Measurements from ENCODE around the gene CRTC1.

The CRTC1 gene

DNA sequence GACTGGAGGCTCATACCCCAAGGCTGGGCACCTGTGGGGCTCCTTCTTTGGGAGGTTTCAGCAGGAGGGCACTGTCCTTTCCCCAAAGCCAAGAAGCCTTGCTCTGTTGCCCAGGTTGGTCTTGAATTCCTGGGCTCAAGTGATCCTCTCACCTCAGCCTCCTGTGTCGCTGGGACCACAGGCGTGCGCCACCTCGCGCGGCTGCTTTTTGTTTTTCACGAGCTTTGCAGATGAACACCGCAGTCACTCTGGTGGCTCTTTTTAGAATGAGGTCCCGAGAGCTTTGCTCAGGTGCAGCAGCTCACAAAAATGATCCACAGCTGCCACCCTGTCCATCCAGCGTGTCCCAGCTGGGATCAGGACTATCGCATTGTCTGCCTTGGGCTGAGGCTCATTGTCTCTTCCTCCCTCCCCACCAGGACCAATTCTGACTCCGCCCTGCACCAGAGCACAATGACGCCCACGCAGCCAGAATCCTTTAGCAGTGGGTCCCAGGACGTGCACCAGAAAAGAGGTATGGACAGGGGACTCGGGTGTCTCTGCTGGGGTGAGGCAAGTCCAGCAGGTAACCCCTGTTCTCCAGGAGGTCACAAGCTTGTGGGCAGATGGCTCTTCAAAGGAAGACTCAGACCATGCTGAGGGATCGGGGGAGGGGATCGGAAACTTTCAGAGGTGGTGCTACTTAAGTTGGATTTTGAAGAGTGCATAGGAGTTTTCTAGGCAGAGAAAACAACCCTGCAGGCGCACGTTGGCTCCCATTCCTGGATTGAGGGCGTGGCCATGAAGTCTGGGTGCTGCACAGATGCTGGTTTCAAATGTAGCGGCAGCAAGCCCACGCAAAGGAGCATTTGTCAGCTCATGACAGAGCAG is 66.1 kb downstream of the CRTC1 start:
- DNase-seq (ENCODE audit: low spot score) = no peak

DNA sequence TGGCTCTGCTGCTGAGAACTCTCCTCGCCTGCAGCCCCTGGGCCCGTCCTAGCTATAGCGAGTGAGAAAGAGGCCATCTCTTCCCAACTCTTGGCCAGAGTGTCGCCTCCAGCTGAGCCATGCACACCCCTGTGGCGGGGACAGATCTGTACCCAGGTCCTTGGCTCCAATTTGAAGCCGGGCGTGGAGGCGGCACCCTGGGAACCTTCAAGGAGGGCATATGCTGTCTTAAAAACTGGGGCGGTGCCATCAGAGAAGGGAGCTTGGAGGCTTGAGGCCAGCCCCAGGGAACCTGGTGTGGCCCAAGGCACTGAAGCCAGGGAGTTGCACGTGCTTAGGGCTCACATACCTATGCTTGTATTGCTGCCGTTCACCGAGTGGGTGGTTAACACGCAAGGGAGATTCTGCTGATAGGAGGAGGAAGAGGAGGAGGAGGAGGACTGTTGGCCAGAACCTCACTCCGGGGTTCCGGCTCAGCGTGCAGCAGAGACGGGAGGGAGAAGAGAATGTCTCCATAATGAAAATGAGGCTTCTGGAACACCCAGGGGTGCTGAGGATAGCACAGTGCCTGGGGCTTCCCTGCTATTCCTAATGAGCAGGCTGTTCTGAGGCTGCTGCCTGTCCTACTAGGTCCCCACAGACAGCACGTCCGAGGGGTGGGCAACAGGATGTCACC is 67.0 kb downstream of the CRTC1 start:
- no peak for DNase-seq (ENCODE audit: low spot score)

DNA sequence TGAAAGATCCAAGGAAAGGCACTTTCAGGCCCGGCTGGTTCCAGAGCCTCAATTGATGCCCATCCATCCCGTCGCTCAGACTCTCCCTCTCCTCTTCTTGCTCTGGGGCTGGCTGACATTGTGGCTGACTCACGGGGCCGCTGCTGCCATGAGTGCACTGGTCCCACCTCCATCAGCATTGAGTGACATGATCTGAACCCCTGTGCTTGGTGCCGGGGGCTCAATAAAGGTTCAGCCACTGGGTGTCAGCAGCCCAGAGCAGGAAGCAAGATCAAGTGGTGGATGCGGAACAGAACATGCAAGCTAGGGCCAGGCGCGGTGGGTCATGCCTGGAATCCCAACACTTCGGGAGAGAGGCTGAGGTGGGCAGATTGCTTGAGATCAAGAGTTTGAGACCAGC is 68.1 kb downstream of the CRTC1 start:
- no peak for DNase-seq (ENCODE audit: low spot score)

DNA sequence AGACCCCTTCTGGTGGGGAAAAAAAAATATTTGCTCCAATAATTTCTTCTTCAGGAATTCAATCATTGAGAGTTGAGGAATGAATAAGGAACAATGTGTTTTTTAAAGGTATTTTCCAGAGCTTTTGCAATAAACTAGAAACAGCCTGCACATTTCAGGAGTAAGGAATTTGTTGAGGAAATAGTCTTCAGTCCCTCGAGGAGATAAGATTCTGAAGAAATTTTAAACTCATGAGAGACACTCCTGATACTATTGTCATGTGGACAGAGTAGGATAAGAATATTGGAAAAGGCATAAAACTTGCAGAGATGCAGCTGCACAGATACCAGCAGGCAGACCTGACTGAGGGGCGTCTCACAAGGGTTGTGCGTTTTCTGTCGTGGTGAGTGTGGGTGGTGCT is 71.0 kb downstream of the CRTC1 start:
- DNase-seq (ENCODE audit: low spot score) = no peak

DNA sequence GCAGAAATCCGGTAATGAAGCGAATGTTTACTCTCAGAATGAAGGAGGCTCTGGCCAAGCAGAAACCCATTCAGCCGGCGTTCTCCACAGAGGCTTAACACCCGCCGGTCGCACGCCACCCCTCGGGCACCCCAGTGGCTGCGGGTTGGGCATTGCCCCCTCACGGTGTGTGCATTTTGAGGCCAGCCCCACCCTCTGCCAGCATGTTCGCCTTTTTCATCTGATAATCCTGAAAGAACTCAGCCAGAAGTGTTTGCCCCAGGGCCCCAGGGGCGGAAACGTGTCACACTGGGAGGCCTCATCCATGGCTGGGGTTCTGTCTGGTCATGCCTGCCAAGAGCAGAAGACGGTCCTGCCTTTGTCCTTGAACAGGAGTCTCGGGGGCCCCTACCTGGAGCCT is 73.4 kb downstream of the CRTC1 start:
- no peak for DNase-seq (ENCODE audit: low spot score)

DNA sequence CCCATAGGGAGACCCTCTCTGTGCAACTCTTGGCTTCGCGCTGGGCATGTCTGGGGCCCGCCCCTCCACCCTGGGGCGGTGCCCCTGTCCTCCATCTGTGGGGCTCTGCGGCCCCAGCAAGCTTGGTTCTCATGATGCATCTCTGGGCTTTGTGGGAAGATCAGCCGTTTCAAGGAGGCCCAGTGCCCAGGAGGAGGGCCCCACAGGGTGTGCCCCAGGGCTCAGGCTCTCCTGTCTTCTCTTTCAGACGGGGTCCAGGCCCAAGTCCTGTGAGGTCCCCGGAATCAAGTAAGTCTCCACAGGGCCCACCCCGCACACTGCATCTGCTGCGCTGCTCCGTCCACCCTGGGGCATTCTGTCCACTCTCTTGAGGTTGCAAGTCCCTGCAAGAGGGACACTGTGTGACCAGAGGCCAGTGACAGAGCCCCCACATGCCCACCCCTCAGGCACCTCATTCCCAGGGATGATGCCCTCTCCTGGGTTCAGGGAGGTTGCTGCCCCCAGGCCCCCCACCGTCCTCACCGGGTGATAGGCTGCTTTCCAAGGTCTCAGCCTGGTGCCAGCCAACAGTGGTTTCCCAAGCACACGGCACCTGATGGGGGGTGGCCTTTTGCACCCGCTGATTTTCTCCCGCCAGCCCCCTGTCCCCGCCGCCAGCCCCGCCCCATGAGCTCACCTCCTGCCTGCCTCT is 76.0 kb downstream of the CRTC1 start:
- DNase-seq (ENCODE audit: low spot score) = no peak

DNA sequence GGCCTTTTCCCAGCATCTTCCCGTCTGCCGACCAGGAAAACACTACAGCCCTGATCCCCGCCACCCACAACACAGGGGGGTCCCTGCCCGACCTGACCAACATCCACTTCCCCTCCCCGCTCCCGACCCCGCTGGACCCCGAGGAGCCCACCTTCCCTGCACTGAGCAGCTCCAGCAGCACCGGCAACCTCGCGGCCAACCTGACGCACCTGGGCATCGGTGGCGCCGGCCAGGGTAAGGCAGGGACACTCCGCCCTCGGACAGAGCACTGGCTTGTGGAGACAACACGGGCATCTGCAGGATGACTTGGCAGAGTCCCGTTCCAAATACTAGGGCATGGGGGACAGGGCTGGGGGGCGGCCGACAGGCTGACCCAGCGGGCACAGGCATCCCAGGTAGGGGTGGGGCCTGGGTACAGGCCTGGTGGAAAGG is 76.5 kb downstream of the CRTC1 start:
- DNase-seq (ENCODE audit: low spot score) = no peak

DNA sequence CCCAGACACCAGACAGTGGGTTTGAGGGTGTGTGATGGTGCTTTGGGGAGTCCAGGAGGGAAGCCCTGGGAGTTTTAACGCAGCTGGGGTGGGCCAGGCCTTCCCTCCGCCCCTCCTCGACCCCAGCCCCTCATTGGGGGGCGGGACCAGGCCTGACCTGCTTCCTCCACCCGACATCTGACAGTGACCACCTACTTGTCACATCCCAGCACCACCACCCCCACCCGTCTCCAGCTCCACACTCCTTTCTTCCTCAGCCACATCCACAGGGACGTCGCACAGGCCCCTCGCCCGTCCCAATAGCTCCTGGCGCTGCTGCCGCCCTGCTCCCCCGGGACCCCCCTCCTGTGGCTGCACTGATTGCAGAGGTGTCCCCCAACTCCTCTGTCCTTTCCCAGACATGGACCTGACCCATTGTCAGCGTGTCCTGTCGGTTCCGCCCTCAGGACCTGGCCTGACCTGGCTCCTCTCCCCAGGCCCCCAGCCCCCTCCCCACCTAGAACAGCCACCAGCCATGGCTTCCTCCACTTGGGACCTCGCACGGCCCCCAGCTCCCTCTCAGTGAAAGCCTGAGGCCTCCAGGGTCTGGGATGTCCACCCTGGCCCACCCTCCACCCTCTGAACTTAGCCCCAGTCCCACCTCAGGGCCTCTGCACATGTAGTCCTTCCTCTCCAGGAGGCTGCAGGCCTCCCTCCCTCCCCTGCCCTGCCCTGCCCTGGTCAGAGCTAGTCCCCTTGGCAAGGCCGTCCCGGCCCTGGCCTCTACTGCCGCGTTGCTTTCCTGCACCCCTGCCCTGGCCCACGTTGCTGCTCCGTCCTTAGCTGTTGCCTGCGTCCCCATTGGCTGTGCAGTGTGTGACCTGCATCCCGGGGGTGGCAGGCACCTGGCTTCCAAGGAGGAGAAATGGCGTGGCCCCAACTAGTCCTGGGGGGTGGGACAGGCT is 77.2 kb downstream of the CRTC1 start:
- DNase-seq (ENCODE audit: low spot score) = no peak

DNA sequence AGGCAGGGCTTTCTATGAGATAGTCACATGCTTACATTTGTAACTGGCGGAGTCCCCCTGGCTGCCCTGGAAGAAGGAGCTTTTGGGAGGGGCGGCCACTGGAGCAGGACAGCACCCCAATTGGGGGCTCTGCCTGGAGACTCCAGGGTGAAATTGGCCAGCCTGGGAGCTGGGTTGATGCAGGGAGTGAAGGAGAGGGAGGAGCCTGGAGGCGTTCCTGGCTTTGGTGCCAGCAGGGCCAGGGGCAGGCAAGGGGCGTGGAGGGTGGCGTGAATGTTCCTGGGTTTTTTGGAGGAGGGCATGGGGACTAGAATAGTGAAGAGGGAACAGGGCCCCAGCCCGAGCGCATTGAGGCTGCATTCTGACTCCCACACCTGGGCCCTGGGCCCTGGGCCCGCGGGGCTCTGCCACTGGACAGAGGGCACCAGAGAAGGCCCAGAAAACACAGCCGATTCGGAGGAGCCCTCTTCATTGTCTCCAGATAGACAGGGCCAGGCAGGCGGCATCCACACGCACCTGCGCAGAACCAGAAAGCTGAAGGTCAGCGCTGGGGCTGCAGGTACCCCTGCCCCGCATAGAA is 78.1 kb downstream of the CRTC1 start:
- DNase-seq (ENCODE audit: low spot score) = no peak

DNA sequence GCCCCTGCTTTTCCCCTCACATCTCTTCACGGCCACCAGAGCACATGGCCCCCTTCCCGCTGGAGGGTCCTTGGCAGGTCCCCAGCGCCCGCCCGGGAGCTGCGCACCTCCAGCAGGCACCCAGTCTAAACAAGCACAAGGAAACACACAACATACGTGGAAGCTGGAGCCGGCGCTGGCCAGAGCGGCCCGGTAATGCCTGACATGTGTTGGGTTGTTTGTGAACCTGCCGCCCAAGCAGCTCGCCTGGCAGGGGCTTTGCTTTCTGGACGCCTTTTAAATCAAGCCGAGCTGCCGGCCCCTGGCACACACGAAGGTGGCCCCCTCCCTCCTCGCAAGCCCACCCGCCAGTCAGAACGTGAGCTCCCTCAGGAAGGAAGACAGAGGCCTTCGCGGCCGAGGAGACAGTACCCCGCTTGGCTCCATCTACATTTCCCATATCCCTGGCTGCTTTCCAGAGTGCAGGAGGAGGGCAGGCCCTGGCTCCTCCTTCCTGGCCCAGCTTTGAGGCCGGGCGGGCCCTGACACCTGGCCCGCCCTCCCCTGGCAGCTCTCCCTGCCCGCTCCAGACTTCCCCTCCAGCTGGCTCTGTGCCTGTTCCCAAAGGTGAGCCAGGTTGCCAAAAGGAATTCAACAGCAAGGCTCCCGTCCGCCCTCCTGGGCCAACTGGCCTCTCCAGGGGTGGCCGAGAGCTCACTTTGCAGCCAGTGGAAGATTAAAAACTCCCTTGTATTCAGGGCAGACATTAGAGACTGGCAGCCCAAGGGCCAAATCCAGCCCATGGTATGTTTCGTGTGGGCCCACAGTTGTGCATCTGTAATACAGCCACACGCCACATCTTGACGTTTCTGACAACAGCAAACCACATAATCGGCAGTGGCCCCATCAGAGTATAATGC is 78.9 kb downstream of the CRTC1 start:
- DNase-seq (ENCODE audit: low spot score) = peak; percentile 76

DNA sequence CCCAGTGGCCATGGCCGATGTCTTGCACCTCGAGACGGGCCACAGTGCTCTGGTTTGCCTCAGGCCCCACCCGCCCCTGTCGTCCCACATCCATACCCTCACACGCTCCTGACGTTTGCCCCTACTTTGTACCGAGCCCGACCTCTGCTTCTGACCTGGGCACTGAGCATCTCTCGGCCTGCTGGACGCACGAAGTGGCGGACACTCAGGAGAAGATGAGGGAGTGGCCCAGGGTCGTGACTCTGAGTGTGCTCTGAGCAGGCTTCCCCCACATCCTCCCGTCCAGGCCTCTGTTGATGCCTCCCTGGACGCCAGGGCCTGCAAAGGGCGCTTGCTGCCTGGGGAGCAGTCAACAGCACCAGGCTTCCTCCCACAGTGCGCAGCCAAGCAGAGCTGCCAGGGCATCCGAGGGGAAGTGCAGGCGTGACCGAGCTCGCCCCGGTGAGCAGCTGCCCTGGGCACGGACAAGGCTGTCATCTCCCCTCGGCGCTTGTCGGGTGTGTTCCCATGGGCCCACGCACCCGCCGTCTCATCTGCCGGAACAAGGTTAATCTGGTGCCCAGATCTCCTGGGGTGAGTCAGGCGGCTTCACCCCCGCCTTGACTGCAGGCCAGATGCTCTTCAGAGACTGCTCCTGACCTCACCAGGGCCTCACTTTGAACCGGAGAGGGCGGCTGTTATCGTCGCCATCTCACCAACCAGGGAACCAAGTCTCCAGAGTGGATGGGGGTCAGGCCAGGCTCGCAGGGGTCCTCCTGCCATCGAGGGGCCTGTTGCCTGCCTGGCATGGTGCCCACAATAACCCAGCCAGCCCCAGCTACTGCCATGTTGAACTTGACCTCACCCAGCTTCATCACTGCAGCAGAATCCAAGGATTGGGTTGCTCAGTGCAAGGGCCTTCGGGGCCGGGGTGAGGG is 80.5 kb downstream of the CRTC1 start:
- peak; percentile 75 for DNase-seq (ENCODE audit: low spot score)

DNA sequence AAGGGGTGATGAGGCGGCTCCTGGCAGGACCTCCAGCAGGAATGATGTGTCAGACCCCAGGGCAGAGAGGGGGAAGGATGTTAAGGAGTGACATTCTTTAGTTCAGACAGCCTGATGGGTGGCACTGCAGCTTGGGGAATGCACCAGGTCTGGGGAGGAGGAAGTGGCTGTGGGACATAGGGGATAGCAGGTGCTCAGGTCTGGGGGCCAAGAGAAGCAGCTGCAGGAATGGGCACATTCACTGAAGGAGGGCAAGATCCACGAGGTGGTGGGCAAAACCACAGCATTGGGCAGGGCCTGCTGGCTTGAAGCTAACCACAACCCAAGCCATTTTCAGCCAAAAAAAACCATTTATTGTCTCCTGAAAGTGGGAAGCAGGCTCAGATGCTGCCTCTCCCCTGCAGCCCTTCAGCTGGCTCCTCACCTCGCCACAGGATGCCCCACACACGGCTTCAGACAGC is 81.1 kb downstream of the CRTC1 start:
- no peak for DNase-seq (ENCODE audit: low spot score)

DNA sequence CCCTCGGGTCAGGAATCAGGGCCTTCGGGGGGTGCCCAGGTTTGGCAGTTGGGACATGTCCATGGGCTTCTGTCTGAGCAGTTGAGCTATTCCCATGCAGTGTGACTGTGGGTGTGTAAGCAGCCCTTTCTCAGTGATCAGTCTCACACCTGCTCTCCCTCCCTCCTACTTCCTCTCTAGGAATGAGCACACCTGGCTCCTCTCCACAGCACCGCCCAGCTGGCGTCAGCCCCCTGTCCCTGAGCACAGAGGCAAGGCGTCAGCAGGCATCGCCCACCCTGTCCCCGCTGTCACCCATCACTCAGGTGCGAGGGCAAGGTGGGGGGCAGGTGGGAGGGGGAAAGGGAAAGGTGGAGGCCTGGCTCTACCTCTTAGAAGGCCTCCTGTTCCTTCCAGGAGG is 81.7 kb downstream of the CRTC1 start:
- DNase-seq (ENCODE audit: low spot score) = no peak

DNA sequence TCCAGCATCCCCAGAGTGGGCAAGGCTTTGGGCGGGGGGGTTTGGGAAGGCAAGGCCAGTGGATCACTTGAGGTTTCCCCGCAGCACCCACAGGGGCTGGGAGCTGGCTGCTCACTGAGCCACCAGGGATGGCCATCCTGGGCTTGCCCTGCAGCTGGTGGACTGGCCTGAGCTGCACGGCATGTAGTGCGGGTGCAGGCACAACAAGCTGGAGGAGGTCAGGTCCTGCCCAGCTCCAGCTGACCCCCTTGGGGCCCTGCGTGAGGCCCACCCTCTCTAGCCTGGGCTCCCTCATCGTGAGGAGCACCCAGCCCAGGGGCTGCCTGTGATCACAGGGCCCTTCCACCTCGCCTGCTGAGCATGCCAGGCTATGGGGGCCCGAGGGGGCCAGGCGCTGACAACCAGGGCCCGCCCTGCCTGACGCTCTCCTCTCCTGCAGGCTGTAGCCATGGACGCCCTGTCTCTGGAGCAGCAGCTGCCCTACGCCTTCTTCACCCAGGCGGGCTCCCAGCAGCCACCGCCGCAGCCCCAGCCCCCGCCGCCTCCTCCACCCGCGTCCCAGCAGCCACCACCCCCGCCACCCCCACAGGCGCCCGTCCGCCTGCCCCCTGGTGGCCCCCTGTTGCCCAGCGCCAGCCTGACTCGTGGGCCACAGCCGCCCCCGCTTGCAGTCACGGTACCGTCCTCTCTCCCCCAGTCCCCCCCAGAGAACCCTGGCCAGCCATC is 84.7 kb downstream of the CRTC1 start:
- no peak for DNase-seq (ENCODE audit: low spot score)

DNA sequence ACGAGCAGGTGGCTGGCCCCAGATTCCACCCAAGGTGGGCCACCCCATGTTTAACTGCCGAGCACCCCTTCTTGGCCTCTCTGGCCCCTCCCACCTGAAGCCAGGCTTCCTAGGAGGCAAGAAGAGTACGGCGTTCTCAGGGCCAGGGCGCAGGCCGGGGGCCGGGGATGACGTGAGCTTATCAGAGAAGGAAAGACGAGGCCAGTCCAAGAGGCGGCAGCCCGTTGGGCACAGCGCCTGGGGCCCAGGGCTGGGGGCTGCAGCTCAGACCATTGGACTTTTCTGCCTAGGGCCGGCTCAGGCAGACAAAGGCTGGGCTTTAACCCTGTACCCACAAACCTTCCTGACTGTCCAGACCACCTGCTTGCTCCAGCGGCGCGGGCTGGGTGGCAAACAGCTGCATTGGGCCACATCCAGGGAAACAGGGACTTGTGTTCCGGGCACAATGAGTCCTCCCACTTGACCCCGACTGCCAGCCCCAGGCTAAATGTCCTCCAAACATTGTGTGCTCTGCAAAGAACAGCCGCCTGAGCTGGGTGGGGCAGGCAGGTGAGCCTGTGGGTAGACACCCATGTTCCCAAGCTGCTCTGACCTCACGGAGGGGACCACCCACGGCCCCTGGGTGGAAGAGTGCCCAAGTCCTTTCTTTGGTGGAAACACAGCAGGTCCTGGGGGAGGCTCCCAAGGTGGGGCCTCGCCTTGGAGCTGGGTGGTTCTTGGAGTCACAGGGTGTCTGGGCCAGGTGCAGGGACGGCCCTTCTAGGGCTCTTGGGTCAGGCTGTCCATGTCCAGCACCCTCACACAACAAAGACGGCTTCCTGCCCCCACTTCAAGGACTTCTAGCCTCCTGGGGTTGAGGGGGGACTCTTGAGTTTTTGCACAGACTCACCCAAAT is 85.8 kb downstream of the CRTC1 start:
- no peak for DNase-seq (ENCODE audit: low spot score)

DNA sequence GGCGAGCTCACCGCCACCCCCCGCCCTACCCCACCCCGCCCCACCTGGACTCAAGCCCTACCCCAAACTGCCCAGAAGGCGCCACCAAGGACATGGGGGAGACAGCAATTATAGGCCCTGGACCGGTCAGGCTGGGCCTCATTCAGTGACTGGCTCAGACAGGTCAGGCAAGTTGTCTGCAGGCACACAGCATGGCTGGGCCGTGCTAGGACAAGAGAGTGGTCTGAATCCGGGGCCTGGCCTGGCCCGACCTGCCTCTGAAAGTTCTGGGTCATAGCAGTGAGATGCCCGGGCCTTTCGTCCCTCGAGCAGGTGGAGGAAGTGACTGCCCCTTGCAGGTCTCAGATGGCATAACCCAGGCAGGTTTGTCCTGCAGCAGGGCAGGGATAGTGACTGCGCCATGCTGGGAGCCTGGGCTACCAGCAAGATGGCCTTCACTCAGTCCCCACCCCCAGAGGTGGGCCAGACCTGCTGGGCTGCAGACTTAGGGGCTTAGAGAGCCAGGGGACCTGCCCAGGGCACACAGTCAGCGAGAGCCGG is 86.6 kb downstream of the CRTC1 start:
- DNase-seq (ENCODE audit: low spot score) = no peak

DNA sequence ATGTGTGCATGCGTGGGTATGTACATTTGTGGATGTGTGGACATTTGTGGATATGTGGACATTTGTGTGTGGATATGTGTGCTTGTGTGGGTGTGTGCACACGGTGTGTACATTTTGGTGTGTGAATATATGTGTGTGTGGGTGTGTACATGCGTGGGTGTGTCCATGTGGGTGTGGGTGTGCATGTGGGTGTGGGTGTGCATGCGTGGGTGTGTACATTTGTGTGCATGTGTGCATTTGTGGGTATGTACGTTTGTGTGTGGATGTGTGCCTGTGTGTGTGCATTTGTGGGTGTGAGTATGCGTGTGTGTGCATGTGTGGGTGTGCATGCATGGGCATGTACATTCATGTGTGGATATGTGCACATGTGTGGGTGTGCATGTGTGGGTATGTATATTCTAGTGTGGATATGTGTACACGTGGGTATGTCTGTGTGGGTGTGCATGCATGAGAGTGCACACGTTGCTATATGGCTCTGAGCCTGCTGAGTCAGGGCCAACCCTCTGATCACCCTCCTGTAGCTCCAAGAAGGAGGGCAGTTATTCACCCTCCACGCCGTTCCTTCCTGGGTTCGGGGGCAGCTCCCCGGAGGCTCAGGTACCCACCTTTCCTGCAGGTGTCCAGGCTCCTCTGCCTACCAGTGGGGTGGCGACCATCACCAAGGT is 87.3 kb downstream of the CRTC1 start:
- no peak for DNase-seq (ENCODE audit: low spot score)
